Osteoblast (primary cell): Measurements from ENCODE around the gene PLXNA3. TPM values are rescaled to one million over a fixed set of nuclear protein-coding genes. Genes with fewer than 3 reads are reported as not detected.

ENCODE experiments used
- DNase-seq: peaks from one replicate; pipeline ENCODE4 v3.0.0; 2011; ENCODE audit warnings: low spot score, mixed read lengths; ENCODE audit not compliant: insufficient read length; ENCODE audit errors: missing footprints
- H2AFZ ChIP-seq: 2 replicates; pipeline ENCODE4 v1.6.0; 2011; ENCODE audit warnings: mild to moderate bottlenecking, low read length
- H3K27ac ChIP-seq: 2 replicates; pipeline ENCODE4 v1.5.1; 2011; ENCODE audit warnings: mild to moderate bottlenecking, low read depth, low read length, moderate library complexity
- H3K27me3 ChIP-seq: 2 replicates; pipeline ENCODE4 v1.6.0; 2012; ENCODE audit warnings: mild to moderate bottlenecking, control low read depth, inconsistent platforms, low read length, moderate library complexity; ENCODE audit not compliant: insufficient read depth
- H3K36me3 ChIP-seq: 2 replicates; pipeline ENCODE4 v1.5.1; 2011; ENCODE audit warnings: mild to moderate bottlenecking, low read length, control low read depth, moderate library complexity; ENCODE audit not compliant: insufficient read depth
- H3K4me1 ChIP-seq: 2 replicates; pipeline ENCODE4 v1.5.1; 2011; ENCODE audit warnings: mild to moderate bottlenecking, low read length, control low read depth, moderate library complexity; ENCODE audit not compliant: insufficient read depth
- H3K4me2 ChIP-seq: 2 replicates; pipeline ENCODE4 v1.6.0; 2011; ENCODE audit warnings: mild to moderate bottlenecking, low read length; ENCODE audit not compliant: insufficient read depth
- H3K4me3 ChIP-seq: fragments of 200-600 bp; sonication (generic); 3 replicates; pipeline ENCODE4 v1.5.1; 2012; ENCODE audit warnings: mild to moderate bottlenecking, low read length, inconsistent platforms; ENCODE audit not compliant: insufficient read depth
- H3K79me2 ChIP-seq: 2 replicates; pipeline ENCODE4 v1.6.0; 2012; ENCODE audit warnings: mild to moderate bottlenecking, low read length, control low read depth, inconsistent platforms; ENCODE audit not compliant: insufficient read depth
- H3K9me3 ChIP-seq: 2 replicates; pipeline ENCODE4 v1.5.1; 2011; ENCODE audit warnings: low read depth, low read length, control low read depth
- H4K20me1 ChIP-seq: 2 replicates; pipeline ENCODE4 v1.6.0; 2012; ENCODE audit warnings: mild to moderate bottlenecking, low read length, control low read depth; ENCODE audit not compliant: insufficient read depth
- total RNA-seq: library from RNA; depleted of rRNA; stranded (reverse); fragments of >200 nt; gene quantifications from 2 replicates; pipeline ENCODE4 v1.2.3, GENCODE V29; 2012
- TF ChIP-seq, protein P1 (sequence below): IDR thresholded peaks from 2 replicates; pipeline ENCODE4 v1.5.1; 2011; ENCODE audit warnings: mild to moderate bottlenecking, low read depth, low read length, moderate library complexity; ENCODE audit errors: extremely low read depth

Gene PLXNA3
- total RNA-seq, 1 donor, result 18.8 TPM

DNA sequence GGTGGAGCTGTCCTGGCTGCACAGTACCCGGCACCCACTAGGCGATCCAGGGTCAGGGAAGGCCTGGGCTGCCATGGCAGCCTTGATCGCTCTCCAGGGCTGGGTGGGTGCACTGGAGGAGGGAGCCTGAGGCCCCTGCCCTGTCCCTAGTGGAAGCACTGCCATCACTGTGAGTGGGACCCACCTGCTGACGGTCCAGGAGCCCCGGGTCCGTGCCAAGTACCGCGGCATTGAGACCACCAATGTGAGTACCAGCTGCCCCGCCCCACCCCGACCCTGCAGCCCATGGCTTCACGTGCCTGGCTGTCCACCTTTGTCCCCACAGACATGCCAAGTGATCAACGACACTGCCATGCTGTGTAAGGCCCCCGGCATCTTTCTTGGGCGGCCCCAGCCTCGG is 8.8 kb downstream of the PLXNA3 start:
- no peak overlapping the region for H3K27ac ChIP-seq
- peaks cover 20% of the 10 kb centered on the region for H3K79me2 ChIP-seq
- H3K4me2 ChIP-seq, result no peak overlapping the region
- H4K20me1 ChIP-seq, result peaks cover 22% of the 10 kb centered on the region
- TF ChIP-seq, protein P1, sequence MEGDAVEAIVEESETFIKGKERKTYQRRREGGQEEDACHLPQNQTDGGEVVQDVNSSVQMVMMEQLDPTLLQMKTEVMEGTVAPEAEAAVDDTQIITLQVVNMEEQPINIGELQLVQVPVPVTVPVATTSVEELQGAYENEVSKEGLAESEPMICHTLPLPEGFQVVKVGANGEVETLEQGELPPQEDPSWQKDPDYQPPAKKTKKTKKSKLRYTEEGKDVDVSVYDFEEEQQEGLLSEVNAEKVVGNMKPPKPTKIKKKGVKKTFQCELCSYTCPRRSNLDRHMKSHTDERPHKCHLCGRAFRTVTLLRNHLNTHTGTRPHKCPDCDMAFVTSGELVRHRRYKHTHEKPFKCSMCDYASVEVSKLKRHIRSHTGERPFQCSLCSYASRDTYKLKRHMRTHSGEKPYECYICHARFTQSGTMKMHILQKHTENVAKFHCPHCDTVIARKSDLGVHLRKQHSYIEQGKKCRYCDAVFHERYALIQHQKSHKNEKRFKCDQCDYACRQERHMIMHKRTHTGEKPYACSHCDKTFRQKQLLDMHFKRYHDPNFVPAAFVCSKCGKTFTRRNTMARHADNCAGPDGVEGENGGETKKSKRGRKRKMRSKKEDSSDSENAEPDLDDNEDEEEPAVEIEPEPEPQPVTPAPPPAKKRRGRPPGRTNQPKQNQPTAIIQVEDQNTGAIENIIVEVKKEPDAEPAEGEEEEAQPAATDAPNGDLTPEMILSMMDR, result no peak
- no peaks in the 10 kb centered on the region for H3K27me3 ChIP-seq
- H3K4me3 ChIP-seq, result no peak overlapping the region
- peaks cover 24% of the 10 kb centered on the region for H3K36me3 ChIP-seq
- no peak overlapping the region for H2AFZ ChIP-seq
- H3K4me1 ChIP-seq, result no peaks in the 10 kb centered on the region
- no peak for DNase-seq
- no peaks in the 10 kb centered on the region for H3K9me3 ChIP-seq

GRCh38 chrX:154467556-154467955 is 9.5 kb downstream of the PLXNA3 start:
- H3K4me2 ChIP-seq, result no peak overlapping the region
- no peaks in the 10 kb centered on the region for H3K9me3 ChIP-seq
- peaks cover 16% of the 10 kb centered on the region for H4K20me1 ChIP-seq
- DNase-seq, result no peak
- TF ChIP-seq, protein P1, result no peak
- H3K27me3 ChIP-seq, result no peaks in the 10 kb centered on the region
- no peak overlapping the region for H3K27ac ChIP-seq
- no peak overlapping the region for H3K4me3 ChIP-seq
- H3K4me1 ChIP-seq, result no peaks in the 10 kb centered on the region
- no peak overlapping the region for H2AFZ ChIP-seq
- peaks cover 23% of the 10 kb centered on the region for H3K36me3 ChIP-seq
- H3K79me2 ChIP-seq, result peaks cover 14% of the 10 kb centered on the region

DNA sequence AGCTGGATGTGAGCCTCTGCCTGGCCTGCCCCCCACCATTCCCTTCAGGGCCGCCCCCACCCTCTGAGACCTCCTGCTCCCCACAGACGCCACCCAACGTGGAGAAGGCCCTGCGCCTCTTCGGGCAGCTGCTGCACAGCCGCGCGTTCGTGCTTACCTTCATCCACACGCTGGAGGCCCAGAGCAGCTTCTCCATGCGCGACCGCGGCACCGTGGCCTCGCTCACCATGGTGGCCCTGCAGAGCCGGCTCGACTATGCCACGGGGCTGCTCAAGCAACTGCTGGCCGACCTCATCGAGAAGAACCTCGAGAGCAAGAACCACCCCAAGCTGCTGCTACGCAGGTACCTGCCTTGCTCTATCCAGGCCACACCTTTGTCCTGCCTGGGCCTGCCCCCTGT is 10.1 kb downstream of the PLXNA3 start:
- Histone ChIP-seq H4K20me1 (peaks cover 10% of the 10 kb centered on the region), H3K79me2 (peaks cover 7% of the 10 kb centered on the region), H3K27me3 (no peaks in the 10 kb centered on the region), H2AFZ (no peak overlapping the region), H3K4me3 (no peak overlapping the region), H3K36me3 (peaks cover 18% of the 10 kb centered on the region), H3K27ac (no peak overlapping the region), H3K9me3 (no peaks in the 10 kb centered on the region), H3K4me1 (no peaks in the 10 kb centered on the region), H3K4me2 (no peak overlapping the region)
- TF ChIP-seq, protein P1, result no peak
- no peak for DNase-seq

GRCh38 chrX:154469114-154469513 is 11.0 kb downstream of the PLXNA3 start:
- no peak overlapping the region for H2AFZ ChIP-seq
- peaks cover 5% of the 10 kb centered on the region for H4K20me1 ChIP-seq
- no peak overlapping the region for H3K4me3 ChIP-seq
- no peak overlapping the region for H3K27ac ChIP-seq
- H3K9me3 ChIP-seq, result no peaks in the 10 kb centered on the region
- TF ChIP-seq, protein P1, result no peak
- H3K27me3 ChIP-seq, result no peaks in the 10 kb centered on the region
- H3K4me2 ChIP-seq, result no peak overlapping the region
- peaks cover 2% of the 10 kb centered on the region for H3K79me2 ChIP-seq
- peaks cover 22% of the 10 kb centered on the region for H3K36me3 ChIP-seq
- no peaks in the 10 kb centered on the region for H3K4me1 ChIP-seq
- DNase-seq, result no peak
